CD4-positive, alpha-beta T cell treated with Interleukin-6 for 4 hours (primary cell): Measurements from ENCODE around the gene S100A16.

Source experiments
- DNase-seq: peaks from one replicate; pipeline ENCODE4 v3.0.0-alpha.2; 2020; ENCODE audit warnings: mixed read lengths

The S100A16 gene

GRCh38 chr1:153560771-153561465, 52.0 kb downstream of the S100A16 start:
- no peak for DNase-seq

DNA sequence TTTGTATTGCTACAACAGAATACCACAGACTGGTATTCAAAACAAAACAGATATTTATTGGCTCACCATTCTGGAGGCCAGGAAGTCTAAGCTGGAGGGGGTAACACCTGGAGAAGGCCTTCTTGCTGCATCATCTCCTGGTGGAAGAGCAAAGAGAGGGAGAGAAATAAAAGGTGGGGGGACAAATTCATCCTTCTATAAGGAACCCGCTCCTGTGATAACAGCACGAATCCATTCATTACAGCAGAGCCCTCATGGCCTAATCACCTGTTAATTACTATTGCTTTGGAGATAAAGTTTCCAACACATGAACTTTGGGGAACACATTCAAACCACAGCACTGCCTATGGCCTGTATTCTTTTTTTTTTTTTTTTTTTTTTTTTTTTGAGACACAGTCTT, 52.7 kb downstream of the S100A16 start:
- no peak for DNase-seq

- DNase-seq = no peak
Observed at GRCh38 chr1:153557877-153558276, 55.1 kb downstream of the S100A16 start.
